ENCODE measurements around the gene SENP1.

Gene SENP1

DNA sequence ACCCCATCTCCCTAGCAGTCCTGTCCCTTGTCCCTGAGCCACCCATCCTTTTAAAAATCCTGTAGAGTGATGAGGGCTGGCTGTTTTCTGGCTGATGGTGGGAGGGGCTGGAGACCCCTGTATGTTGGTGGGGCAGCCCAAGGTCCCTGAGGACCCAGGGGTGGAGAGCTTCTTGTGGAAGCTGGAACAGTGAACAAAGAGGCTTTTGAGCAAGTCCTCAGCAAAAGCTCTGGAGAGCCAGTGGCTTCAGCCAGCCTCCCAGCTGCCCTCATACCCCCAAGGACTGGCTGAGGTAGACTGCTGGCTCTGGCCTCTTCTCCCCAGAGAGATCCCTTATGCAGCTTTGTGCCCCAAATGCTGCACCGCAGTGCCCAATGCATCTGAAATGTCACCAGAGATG lies 72.4 kb downstream of the SENP1 start:
- DNase-seq: no peak

DNA sequence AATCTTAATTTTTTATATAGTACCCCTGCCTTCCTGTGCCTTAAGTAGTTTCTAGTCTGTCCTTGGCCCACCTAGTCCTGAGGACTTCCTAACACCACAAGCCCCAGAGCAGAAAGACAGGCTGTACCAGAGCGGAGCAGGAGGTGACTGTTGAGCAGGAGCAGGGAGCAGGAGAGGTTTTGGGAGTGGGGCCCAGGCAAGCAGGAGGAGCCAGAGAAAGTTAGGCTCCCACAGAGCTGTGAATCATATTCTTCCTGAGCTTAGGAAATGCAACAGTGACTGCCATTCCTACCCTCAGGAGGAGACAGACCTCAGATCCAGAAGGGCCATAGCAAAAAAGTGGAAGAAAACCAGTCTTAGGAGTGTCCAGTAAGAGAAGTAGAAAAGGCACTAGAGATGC lies 73.3 kb downstream of the SENP1 start:
- DNase-seq: no peak

GRCh38 chr12:48031135-48031960 lies 74.5 kb downstream of the SENP1 start:
- no peak for DNase-seq

DNA sequence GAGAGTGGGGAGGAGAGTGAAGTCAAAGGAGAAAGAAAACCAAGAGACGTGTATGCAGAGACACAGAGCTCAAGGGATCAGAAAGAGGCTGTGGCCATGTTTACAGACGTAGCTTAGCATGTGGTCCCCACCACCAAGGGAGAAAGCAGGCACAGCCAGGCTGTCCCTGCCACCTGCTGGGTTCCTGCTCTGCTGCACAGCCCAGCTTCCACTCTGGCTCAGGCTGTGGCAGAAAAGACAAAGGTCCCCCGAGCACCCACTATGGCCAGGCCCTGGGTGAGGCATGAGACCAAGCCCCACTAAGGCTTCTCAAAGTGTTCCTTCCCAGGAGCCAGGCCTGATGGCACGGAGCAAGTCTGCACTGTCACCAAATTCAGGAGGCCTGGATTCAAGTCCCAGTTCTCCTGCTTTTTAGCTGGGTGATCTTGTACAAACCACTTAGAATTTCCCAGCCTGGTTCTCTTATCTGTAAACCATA lies 75.7 kb downstream of the SENP1 start:
- DNase-seq: no peak

DNA sequence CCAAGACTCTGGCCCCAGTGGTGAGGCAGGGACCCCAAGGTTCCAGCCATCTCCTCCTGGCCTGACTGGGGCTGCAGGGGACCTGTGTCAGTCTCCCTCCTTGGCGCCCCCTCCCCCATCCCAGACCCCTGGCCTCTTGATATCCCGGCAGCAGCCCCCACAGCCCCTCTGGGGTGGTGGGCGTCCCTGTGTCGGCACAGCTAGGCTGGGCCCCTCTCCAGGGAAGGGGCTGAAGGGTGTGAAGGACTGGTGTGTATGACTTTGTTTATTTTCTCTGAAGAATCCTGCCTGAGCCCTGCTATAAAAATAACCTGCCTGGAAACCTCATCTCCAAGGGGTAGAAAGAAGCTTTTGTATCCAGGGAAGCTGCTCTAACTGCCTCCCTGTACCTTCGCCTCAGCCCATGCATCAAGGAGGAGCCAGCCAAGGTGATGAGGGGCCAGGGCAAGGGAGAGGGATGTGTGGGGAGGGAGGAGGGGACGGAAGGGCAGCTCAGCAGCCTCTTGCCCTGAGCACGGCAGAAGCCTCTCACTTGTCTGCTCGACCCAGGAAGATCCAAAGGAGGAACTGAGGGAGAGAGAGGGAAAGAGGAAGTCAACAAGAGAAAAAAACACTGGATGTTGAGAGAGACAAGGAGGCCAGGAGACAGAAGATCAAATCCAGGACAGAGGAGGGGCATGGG lies 76.2 kb downstream of the SENP1 start:
- no peak for DNase-seq

DNA sequence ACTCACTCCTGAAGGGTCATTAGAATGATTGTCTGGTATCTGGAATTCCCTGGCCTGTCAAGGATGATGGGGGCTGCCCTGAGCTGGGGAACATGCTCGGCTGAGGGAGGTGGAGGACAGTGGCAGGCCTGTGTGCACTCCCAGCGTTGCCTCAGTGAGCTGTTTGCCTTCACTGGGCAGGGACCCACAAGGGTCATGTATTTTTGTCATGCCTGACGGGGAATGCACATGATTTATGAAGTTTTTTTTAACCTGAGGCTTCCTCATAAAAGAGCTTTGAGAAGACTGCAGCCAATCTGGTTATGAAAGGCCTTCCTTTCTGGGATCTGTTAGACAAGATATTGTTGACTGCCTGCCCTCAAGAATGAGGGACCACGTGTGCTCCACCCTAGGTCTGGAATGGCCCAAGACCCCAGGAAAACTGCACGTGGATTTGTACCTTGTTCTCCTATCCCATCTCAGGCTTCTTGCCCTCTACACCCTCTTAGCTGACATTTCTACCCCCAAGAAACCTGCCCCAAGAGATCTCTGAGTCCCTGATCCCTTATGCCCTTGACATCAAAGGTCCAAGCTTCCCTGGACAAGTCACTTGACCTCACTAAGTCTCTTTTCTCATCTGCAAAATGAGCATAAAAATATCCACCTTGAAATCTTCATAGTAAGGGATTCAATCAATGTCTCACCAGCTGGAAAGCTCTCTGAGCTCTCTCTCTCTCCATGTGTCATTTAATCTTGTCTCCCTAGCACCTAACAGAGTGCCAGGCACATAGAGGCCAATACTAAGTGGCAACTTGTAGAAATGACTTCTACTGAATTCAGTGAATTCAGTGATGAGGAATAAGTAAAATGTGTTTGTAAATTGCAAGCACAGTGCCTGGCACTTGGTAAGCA lies 77.1 kb downstream of the SENP1 start:
- DNase-seq: no peak

- no peak for DNase-seq
Measured at GRCh38 chr12:48027183-48028002, 78.5 kb downstream of the SENP1 start.

DNA sequence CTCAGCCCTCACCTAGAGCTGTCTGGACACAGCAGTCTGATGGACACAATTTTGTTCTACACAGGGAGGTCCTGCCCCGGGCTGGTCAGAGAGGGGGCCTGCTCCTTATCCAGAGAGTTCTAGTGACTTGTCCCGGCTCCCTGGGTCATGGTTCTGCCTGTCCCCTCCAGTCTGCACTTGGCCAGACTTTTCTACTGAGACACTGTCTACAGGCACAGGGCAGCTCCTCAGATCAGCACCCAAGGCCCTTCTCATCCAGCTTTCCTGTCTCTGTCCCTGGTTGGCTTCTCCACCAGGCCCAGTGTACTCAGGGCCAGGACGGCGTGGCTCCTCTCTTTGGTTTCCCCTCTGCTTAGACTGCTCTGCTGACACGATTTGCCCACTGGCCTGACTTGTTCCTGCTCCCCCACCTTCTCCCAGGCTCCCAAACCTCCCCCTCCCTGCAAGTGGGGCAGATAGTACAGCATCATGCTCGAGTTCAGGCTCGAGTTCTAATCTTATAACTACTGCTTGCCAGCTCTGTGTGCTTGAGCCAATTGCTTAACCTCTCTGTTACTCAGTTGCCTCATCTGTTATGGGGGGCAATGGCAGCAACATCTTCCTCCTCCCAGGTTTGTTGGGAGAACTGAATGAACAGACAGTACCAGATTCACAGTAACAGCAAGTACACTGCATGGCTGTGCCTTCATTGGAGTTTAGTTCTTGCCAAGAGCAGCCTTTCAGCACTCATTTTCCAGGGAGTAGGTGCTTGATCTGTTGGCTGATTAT lies 79.6 kb downstream of the SENP1 start:
- no peak for DNase-seq

- no peak for DNase-seq
Measured at GRCh38 chr12:48025281-48025680, 80.6 kb downstream of the SENP1 start.

GRCh38 chr12:48024735-48025134 lies 81.1 kb downstream of the SENP1 start:
- DNase-seq: no peak

DNA sequence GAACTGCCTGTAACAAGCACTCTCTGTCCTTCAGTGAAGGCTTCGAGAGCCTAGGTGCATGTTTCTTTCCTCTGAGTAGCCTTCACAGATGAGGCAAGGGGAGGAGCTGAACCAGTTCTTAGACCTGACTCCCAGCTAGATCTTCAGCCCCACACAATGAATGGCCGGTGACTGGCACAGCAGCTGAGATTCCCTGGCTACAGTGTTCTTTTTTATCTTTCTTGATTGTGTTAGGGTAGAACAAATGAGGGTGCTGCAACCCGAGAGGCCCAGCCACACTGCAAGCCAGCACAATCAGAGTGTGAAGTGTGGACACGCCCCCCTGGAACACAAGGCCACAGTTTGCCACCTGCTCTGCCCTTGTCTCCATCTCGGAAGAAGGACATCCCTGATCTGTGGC lies 82.5 kb downstream of the SENP1 start:
- peak; percentile 17 for DNase-seq

GRCh38 chr12:48022676-48023385 lies 83.0 kb downstream of the SENP1 start:
- no peak for DNase-seq

DNA sequence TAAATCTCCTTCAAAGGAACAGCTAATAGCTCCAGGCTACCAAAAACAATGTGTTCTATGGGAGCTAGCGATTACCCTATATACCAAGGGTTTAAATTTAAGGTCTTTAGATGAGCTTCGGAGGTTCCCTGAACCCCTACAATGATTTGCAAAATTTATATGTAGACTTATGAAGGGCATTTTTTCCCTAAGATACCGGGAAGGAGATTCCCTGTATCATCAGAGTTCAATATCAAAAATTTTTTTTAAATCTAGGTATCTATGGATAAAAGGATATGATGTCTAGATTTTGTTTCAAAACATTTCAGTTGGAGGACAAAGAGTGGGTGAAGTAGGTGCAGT lies 83.7 kb downstream of the SENP1 start:
- DNase-seq: no peak

GRCh38 chr12:48021485-48022179 lies 84.2 kb downstream of the SENP1 start:
- no peak for DNase-seq

DNA sequence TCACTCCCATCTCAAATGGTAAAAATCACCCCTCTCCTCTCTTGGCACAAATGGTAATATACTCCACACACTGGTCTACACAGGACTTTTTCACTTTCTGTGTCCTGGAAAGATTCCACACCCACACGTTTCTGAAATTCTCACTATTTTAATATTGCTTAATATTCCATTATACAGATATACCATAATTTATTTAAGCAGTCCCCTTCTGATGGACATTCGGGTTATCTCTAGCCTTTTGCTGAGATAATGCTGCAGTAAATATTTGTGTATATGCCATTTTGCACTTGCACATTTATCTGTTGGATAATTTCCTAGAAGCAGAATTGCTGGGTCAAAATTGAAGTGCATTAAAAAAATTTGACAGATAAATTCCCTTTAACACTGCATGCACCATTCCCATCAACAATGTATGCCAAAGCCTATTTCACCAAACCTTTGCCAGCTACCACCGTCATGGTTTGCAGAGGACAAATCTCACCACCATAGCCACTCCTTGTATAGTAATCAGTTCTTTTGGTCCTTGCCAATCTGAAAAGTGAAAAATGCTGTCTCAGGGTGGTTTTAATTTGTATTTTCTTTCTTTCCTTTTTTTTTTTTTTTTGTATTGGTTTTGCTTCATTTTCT lies 86.1 kb downstream of the SENP1 start:
- DNase-seq: no peak

DNA sequence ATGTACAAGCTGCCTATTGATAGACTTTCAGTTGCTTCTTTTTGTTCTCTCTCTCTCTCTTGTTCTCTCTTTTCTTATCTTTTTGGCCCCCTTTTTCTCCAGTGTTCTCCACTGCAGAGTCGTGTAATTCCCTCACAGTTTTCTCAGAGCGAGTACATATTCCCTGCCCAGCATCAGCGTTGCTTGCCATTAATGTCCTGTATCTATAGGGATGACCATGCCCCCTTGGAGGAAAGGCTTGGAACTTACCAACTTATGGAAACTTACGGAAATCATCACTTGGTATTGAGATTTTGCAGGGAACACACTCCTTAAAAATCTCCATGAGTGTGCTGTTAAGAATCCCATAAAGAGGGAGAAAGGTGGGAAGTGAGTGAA lies 87.3 kb downstream of the SENP1 start:
- no peak for DNase-seq

GRCh38 chr12:48017921-48018617 lies 87.8 kb downstream of the SENP1 start:
- no peak for DNase-seq

- DNase-seq: no peak
Measured at GRCh38 chr12:48017496-48017895, 88.4 kb downstream of the SENP1 start.

DNA sequence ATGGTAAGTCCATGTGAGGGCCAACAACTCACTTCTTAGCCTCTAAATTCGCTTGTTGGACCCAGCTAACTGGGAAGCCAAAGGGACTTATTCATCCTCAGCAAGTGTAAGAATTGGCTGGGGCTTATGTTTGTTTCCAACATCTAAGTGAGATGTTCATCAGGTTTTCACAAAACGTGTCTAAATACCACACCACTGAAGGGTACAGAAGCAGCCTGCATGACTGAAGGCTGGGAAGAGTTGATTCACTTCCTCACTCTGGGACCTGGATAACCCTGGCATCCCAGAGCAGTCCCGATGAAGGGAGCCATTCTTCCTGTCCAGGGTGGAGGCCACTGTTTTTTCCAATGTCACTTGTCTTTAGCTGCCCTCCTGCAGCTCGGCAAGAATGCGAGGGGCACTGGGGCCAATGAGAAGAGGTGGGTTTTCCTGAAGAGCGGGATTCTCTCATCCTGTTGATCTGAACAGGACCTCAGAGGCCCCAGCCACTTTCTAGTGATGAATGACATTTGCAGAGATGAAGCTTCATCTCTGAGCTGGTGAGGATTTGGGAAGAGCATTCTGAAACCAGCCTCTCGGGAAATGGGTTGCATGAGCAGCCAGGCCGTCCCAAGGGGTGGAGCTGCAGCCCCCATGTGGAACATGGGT lies 89.4 kb downstream of the SENP1 start:
- no peak for DNase-seq
